GM12801 (cell line): ENCODE results near the gene HMGXB3.

Source experiments
- TF ChIP-seq, protein P1 (sequence below): IDR thresholded peaks from one replicate; pipeline ENCODE4 v1.5.1; 2011; ENCODE audit warnings: control low read depth; ENCODE audit not compliant: insufficient read length; ENCODE audit errors: extremely low read depth

The HMGXB3 gene

DNA sequence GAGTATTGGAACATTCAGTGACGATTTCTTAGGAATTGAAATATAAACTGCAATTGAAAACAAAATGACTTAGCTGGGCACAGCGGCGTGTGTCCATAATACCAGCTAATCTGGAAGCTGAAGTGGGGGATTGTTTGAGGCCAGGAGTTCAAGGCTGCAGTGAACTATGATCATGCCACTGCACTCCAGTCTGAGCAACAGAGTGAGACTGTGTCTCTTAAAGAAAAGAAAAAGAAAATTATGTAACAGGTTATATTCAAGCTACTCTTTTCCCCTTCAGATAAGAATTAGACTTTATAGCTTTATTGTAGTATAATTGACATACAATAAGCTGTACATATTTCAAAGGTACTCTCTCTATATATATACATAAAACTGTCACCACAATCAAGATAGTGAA is 33.6 kb upstream of the HMGXB3 start:
- TF ChIP-seq, protein P1, sequence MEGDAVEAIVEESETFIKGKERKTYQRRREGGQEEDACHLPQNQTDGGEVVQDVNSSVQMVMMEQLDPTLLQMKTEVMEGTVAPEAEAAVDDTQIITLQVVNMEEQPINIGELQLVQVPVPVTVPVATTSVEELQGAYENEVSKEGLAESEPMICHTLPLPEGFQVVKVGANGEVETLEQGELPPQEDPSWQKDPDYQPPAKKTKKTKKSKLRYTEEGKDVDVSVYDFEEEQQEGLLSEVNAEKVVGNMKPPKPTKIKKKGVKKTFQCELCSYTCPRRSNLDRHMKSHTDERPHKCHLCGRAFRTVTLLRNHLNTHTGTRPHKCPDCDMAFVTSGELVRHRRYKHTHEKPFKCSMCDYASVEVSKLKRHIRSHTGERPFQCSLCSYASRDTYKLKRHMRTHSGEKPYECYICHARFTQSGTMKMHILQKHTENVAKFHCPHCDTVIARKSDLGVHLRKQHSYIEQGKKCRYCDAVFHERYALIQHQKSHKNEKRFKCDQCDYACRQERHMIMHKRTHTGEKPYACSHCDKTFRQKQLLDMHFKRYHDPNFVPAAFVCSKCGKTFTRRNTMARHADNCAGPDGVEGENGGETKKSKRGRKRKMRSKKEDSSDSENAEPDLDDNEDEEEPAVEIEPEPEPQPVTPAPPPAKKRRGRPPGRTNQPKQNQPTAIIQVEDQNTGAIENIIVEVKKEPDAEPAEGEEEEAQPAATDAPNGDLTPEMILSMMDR: no peak

DNA sequence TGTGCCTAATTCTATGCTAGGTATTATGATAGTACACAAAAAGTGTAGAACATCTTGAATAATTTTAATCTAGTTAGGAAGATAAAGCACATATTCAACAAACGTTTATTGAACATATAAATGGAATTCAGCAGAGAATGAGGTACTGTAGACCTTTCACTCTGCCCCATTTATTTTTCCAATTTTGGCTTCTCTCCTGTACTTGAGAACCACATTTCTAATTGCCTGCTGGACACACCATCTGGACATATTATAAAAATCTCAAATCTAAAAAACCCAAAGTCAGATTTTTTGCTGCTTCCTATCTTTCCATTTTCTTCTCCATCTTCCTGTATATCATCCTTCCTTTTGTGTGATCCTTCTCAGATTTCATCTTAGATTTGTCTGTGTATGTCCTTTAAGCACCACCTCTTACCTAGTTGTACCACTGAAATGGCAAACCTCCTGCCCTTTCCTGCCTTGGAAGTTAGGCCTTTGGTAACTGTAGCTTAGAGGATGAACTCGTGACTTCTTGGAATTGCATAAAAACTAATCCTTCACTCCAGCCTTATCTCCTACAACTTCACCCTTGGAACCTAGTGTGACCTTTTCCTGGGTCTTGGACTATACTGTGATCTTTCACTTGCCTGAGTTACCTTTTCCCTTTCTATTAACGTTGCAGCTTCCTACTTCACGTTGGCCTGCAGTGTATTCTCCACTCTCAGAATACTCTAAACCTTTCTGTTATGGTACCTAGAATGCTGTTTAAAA is 31.2 kb upstream of the HMGXB3 start:
- TF ChIP-seq, protein P1: no peak

DNA sequence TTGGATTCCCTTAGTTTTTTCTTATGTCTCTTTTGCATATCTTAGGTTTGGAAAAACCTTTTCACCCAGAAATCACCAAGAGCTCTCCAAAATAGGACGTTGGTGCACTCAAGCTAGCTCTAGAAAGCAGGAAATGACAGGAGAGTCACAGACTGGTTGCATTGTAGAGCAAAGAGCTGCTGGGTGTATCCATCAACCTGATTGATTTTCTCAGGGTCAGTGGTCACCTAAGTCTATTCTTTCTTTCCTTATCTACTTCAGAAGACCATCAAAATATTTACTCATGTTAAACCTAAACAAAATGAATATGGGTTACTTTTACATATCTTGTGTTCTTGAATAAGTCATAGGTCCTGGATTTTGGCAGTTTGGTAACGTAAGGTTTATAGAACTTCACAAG is 25.1 kb upstream of the HMGXB3 start:
- TF ChIP-seq, protein P1: no peak

DNA sequence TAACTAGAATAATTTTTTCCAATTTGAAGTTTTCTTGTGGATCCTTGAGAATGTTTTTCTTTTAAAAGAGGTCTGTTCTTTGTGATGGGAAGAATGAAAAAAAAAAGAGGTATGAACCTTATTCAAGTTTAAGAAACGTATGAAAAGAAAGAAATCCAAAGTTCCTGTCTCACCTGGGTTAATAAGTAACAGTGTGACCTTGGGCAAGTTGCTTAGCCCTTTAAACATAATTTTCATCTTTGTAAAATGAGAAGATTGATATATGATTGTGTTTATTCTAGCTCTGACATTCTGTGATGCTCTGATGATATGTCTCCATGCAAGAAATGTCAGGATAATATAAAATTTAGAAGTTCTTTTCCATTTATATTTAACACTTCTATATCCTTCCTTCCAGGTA is 20.6 kb upstream of the HMGXB3 start:
- TF ChIP-seq, protein P1: no peak

DNA sequence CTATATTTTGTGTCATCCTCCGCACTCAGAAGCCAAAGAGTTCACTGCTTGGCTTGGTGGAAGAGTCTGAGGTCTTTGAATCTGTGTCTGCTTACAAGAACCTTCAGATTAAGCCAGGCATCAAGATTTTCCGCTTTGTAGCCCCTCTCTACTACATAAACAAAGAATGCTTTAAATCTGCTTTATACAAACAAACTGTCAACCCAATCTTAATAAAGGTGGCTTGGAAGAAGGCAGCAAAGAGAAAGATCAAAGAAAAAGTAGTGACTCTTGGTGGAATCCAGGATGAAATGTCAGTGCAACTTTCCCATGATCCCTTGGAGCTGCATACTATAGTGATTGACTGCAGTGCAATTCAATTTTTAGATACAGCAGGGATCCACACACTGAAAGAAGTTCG is 19.3 kb upstream of the HMGXB3 start:
- TF ChIP-seq, protein P1: no peak

DNA sequence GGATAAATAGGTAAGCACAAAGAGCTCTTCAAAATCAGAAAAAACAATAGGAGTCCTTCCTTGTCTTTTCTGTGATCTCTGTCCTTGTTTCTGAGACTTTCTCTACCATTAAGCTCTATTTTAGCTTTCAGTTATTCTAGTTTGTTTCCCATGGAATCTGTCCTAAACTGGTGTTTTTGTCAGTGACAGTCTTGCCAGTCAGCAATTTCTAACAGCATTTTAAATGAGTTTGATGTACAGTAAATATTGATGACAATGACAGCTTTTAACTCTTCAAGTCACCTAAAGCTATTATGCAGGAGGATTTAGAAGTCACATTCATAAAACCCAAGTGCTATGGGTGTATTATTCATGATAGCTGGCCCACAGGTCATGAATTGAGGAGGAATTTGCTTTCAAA is 18.0 kb upstream of the HMGXB3 start:
- TF ChIP-seq, protein P1: no peak

DNA sequence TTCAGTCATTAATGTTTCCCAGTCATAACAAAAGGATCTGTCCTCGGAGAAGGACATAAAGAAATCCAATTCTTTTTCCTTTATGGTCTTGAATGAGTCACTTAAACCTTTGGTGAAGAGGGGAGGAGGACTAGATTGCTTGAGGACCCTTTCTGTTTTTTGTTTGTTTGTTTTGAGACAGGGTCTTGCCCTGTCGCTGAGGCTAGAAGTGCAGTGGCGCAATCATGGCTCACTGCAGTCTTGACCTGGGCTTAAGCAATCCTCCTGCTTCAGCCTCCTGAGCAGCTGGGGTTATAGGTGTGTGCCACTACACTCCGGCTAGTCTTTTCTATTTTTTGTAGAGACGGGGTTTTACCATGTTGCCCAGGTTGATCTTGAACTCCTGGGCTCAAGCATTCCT is 12.4 kb upstream of the HMGXB3 start:
- TF ChIP-seq, protein P1: no peak
